Glutamatergic neuron (in vitro differentiated cells): ENCODE measurements around the gene C2orf78. TPM values are rescaled to one million over a fixed set of nuclear protein-coding genes. Genes with fewer than 3 reads are reported as not detected.
A peak's percentile ranks its signal among the peaks of the same experiment; 100 is the strongest.
"Not testable (repeated sequence)": the region's sequence is repeated elsewhere in the genome, so short reads cannot be mapped to it uniquely, and the experiment has no call there.

Experiments used
- DNase-seq: peaks from one replicate; pipeline ENCODE4 v3.0.0; 2022
- H3K27ac Mint-ChIP-seq: one replicate; pipeline ENCODE4 v1.8.0; 2020; ENCODE audit warnings: mild to moderate bottlenecking, mixed read lengths, inconsistent platforms; ENCODE audit not compliant: unreplicated experiment
- H3K27me3 Mint-ChIP-seq: one replicate; pipeline ENCODE4 v1.8.0; 2020; ENCODE audit warnings: mild to moderate bottlenecking, moderate library complexity, mixed read lengths, inconsistent platforms; ENCODE audit not compliant: unreplicated experiment
- H3K36me3 Mint-ChIP-seq: one replicate; pipeline ENCODE4 v1.8.0; 2020; ENCODE audit warnings: mild to moderate bottlenecking, mixed read lengths, inconsistent platforms; ENCODE audit not compliant: unreplicated experiment
- H3K4me1 Mint-ChIP-seq: one replicate; pipeline ENCODE4 v1.8.0; 2020; ENCODE audit warnings: mild to moderate bottlenecking, low read depth, mixed read lengths, inconsistent platforms; ENCODE audit not compliant: unreplicated experiment
- H3K4me3 Mint-ChIP-seq: one replicate; pipeline ENCODE4 v1.8.0; 2020; ENCODE audit warnings: mild to moderate bottlenecking, mixed read lengths, inconsistent platforms; ENCODE audit not compliant: unreplicated experiment
- H3K9me3 Mint-ChIP-seq: one replicate; pipeline ENCODE4 v1.8.0; 2020; ENCODE audit warnings: mild to moderate bottlenecking, moderate library complexity, mixed read lengths, inconsistent platforms; ENCODE audit not compliant: unreplicated experiment
- total RNA-seq: library from RNA; stranded (reverse); fragmentation: NEBNext Ultra II Directional; extraction: Animal tissue kit (Norgen Biotek cat#: 25700); gene quantifications from one replicate; pipeline ENCODE4 v1.2.1, GENCODE V29; 2021; ENCODE audit not compliant: unreplicated experiment
- TF ChIP-seq, protein P1 (sequence below): fragments of 200-600 bp; sonication (generic); IDR thresholded peaks from one replicate; pipeline ENCODE4 v1.5.0; 2021; ENCODE audit not compliant: partially characterized antibody, unreplicated experiment

Gene C2orf78
- total RNA-seq, 1 donor from 2014 or later = not detected

DNA sequence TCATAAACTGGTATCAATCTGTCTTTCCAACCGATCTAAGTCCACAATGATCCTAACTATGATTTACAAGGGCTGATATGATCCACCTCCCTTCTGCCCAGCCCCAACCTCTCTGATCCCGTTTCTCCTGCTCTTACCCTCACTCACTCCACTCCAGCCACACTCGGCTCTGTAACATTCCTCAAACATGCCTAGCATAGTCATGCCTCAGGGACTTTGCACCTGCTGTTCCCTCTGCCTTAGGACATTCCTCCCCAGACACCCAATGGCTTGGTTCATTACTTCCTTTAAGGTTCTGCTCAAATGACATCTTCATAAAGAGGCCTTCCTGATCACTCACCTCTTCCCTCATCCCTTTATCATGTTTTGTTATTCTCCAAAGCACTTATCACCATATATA, 13.3 kb upstream of the C2orf78 start:
- Mint-ChIP-seq H3K27ac (no peak overlapping the region), H3K36me3 (no peaks in the 10 kb centered on the region), H3K4me3 (no peak overlapping the region), H3K9me3 (no peaks in the 10 kb centered on the region), H3K27me3 (no peaks in the 10 kb centered on the region), H3K4me1 (no peaks in the 10 kb centered on the region)
- DNase-seq = no peak
- TF ChIP-seq, protein P1, sequence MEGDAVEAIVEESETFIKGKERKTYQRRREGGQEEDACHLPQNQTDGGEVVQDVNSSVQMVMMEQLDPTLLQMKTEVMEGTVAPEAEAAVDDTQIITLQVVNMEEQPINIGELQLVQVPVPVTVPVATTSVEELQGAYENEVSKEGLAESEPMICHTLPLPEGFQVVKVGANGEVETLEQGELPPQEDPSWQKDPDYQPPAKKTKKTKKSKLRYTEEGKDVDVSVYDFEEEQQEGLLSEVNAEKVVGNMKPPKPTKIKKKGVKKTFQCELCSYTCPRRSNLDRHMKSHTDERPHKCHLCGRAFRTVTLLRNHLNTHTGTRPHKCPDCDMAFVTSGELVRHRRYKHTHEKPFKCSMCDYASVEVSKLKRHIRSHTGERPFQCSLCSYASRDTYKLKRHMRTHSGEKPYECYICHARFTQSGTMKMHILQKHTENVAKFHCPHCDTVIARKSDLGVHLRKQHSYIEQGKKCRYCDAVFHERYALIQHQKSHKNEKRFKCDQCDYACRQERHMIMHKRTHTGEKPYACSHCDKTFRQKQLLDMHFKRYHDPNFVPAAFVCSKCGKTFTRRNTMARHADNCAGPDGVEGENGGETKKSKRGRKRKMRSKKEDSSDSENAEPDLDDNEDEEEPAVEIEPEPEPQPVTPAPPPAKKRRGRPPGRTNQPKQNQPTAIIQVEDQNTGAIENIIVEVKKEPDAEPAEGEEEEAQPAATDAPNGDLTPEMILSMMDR = no peak

DNA sequence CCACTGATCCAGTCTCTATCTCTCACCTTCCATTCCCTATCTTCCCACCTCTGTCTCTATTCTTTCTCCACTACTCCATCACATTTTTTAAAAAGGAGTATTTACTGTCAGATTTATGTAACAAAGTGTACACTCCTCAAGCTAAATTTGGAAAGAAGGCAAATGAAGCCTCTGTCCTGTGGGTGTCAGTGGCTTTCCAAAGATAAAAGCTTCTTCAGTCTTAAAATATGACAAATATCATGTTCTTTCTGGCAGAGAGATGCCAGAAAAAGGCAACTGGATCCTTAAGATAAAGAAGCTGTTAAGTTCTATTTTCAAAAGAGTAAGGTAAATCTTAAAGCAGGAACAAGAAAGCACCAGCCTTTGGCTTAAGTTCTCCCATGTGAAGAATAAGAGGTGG, 11.2 kb upstream of the C2orf78 start:
- Mint-ChIP-seq H3K36me3 (no peaks in the 10 kb centered on the region), H3K4me1 (no peaks in the 10 kb centered on the region)

DNA sequence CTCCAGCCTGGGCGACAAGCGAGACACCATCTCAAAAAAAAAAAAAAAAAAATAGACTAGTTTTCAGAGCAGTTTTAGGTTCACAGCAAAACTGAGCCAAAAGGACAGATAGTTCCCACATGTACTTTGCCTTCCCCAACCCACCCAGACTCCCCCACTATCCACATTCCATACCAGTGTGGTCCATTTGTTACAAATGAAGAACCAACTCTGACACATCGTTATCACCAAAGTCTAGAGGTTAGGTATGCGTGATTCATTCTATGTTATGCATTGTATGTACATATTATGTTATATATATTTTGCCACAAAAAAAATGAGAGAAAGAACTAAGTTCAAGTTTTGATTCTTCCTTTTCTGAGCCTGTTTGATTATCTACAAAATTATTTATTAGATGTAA, 7.6 kb upstream of the C2orf78 start:
- Mint-ChIP-seq H3K27ac (no peak overlapping the region), H3K4me3 (no peak overlapping the region), H3K27me3 (no peaks in the 10 kb centered on the region), H3K9me3 (peaks cover 2% of the 10 kb centered on the region), H3K36me3 (no peaks in the 10 kb centered on the region), H3K4me1 (peaks cover 3% of the 10 kb centered on the region)
- TF ChIP-seq, protein P1 = no peak
- no peak for DNase-seq

More for the DNA sequence above, 11.2 kb upstream of the C2orf78 start:
- no peaks in the 10 kb centered on the region for H3K9me3 Mint-ChIP-seq
- no peak overlapping the region for H3K4me3 Mint-ChIP-seq
- no peaks in the 10 kb centered on the region for H3K27me3 Mint-ChIP-seq
- TF ChIP-seq, protein P1 = no peak
- DNase-seq = no peak
- no peak overlapping the region for H3K27ac Mint-ChIP-seq

DNA sequence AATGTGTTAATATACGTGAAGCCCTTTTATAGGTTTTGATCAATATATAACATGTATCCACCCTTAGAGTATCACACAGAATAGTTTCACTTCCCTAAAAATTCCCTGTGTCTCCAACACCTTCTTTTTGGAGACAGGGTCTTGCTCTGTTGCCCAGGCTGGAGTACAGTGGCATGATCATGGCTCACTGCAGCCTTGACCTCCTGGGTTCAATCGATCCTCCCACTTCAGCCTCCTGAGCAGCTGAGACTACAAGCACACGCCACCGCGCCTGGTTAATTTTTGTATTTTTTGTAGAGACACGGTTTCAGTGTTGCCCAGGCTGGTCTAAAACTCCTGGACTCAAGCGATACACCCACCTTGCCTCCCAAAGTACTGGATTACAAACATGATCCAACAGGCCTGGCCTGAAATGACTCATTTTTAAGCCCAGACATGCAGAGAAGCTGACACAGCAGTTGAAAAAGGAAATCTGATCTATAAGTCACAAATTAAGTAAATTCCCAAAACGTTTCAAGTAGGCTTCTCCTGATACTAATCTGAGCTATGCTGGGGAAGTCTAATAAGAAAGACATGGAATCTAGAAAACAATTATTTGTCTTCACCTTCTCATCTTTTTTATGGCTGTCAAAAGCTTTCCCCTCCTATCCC, 7.0 kb upstream of the C2orf78 start:
- Mint-ChIP-seq H3K36me3 (no peaks in the 10 kb centered on the region), H3K9me3 (peaks cover 2% of the 10 kb centered on the region), H3K4me3 (no peak overlapping the region), H3K27ac (no peak overlapping the region), H3K4me1 (peaks cover 3% of the 10 kb centered on the region), H3K27me3 (no peaks in the 10 kb centered on the region)
- TF ChIP-seq, protein P1 = no peak
- no peak for DNase-seq

DNA sequence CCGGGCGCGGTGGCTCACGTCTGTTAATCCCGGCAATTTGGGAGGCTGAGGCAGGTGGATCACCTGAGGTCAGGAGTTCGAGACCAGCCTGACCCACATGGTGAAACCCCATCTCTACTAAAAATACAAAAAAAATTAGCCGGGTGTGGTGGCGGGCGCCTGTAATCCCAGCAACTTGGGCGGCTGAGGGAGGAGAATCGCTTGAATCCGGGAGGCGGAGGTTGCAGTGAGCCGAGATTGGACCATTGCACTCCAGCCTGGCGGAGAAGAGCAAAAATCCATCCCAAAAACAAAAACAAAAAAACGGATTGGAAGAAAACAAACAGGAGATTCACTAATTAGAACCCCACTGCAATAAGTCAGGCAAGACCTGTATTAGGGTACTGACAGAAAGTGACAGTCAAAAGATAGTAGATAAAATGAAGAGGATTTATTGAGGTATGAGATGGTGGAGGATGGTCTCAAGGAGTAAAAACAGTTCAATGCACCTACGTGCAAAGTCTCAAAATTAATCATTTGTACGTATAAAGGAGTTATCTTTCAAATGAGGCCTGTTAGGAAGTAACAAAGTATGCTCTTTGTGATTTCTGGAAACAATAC, 5.0 kb upstream of the C2orf78 start:
- peak overlapping the region; percentile 40 for H3K27ac Mint-ChIP-seq
- H3K4me3 Mint-ChIP-seq = peak overlapping the region; percentile 99
- not testable (repeated sequence) for H3K4me1 Mint-ChIP-seq, H3K36me3 Mint-ChIP-seq, H3K9me3 Mint-ChIP-seq, H3K27me3 Mint-ChIP-seq, DNase-seq
